Right forelimb (tissue), 1 donor: ENCODE data around the gene NUTM2F.
"Not testable (repeated sequence)": the region's sequence is repeated elsewhere in the genome, so short reads cannot be mapped to it uniquely, and the experiment has no call there.

Source experiments
- DNase-seq: peaks from one replicate; pipeline ENCODE4 v3.0.0-alpha.2; 2018

NUTM2F gene

DNA sequence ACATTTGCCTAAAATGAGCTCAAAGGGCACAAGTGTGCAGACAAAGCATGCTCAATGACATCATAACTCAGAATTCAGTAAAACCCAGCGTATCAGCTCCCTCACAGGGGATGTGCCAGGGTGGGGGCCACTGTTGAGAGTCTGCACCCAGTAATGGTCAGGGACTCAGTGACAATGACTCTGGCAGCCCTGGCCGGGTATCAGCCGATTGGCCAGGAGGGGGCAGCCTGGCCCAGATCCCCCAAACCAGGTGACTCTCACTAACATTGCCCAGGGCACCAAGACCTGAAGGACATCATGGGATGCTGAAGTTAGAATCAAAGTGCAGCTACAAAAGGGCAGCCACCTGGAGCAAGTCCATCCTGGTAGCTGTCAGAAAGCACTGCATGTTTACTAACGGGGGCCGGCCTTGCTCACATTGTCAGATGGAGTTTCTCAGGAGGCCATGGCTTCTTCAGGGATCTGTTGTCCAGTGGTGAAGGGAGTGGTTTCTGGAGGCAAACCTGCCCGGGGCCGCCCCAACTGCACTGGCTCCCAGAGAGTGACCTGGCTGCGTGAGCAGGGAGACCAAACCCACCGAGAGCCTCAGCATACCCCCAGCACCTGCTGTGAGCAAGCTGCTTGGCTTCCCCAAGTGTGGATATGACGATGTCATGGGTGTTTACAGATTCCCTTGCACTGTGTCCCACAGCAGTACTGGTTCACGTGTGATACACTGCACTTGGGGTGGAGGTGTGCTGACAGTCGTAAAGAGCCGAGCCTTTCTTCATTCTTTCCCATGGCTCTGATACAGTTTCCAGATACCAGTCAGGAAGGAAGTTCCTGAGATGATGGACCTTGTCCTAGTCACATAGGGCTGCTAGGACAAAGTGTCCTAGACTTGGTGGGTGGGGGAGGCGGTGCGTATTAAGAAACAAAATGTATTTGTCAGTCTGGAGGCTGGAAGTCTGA, 13.1 kb downstream of the NUTM2F start:
- DNase-seq = not testable (repeated sequence)

GRCh38 chr9:94303321-94303720, 25.1 kb downstream of the NUTM2F start:
- DNase-seq = no peak

DNA sequence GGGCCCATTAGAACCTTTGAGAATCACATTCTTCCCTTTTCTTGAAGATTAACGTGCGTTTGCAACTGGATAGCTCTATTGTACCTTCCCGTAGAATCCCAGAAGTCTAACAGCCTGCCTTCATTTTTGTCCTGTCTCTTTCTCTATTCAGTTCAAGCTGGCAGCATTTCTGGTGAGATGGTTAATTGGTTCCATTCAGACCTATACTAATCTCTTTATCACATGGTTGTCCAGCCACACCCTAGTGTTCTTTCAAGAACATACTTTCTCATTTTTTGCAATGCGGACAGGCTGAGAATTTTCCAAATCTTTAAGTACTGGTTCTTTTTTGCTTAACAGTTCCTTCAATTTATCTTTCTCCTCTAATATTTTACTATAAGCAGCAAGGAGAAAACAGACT, 26.0 kb downstream of the NUTM2F start:
- no peak for DNase-seq

- no peak for DNase-seq
These were observed 26.9 kb downstream of the NUTM2F start for GRCh38 chr9:94301583-94301982.

DNA sequence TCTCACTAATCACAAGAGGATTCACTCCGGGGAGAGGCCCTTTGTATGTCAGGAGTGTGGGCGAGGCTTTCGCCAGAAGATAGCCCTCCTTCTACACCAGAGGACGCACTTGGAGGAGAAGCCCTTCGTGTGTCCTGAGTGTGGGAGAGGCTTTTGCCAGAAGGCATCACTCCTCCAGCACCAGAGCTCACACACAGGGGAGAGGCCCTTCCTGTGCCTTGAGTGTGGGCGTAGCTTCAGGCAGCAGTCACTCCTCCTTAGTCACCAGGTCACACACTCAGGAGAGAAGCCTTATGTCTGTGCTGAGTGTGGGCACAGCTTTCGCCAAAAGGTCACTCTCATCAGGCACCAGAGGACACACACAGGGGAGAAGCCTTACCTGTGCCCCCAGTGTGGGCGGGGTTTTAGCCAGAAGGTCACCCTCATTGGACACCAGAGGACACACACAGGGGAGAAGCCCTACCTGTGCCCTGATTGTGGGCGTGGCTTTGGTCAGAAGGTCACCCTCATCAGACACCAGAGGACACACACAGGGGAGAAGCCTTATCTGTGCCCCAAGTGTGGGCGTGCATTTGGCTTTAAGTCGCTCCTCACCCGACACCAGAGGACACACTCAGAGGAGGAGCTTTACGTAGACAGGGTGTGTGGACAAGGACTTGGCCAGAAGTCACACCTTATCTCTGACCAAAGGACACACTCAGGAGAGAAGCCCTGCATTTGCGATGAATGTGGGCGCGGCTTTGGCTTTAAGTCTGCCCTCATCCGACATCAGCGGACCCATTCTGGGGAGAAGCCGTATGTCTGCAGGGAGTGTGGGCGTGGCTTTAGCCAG, 27.8 kb downstream of the NUTM2F start:
- DNase-seq = no peak

- DNase-seq = no peak
These were observed 29.4 kb downstream of the NUTM2F start for GRCh38 chr9:94298949-94299599.

GRCh38 chr9:94289691-94290090, 38.8 kb downstream of the NUTM2F start:
- no peak for DNase-seq

GRCh38 chr9:94287877-94288513, 40.4 kb downstream of the NUTM2F start:
- no peak for DNase-seq

- no peak for DNase-seq
These were observed 42.3 kb downstream of the NUTM2F start for GRCh38 chr9:94286116-94286515.

DNA sequence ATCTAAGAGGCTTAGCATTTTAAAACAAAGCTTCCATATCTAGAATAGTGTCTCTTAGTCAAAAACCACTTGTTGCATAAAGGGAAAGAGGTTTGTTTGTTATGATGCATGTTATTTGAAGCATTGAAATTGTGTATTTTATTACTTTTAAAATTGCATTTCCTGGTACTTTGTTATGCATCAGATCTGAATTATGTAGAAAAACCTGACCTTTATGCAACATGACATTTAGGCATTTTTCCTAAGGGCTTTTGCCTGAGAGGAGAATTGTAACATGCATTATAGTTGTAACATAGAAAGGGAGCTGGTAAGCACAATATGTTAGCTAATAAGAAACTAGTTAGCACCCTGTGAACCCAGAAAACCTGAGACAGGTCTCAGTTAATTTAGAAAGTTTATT, 47.3 kb downstream of the NUTM2F start:
- DNase-seq = no peak

DNA sequence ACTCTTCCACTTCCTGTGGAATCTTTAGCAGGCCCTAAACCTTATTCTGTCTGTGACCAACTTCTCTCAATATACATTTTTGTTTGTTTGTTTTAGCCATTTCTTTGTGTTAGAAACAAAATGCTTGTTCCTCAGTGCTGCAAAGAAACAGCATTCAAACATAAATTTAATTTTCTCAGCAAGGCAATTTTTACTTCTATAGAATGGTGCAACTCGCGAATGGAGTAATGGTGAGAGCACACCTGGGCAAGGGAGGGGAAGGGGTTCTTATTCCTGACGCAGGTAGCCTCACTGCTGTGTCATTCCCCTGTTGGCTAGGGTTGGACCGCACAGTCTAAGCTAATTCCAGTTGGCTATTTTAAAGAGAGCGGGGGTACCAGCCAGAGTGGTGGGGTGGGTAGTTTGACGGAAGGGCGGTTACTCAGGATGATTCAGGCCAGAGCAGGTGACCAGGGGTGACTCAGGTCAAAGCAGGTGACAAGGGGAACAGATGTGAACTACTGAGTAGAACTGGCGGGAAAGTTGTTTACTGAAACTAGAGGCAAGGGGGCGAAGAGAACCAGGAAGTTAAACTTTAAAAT, 47.9 kb downstream of the NUTM2F start:
- no peak for DNase-seq

DNA sequence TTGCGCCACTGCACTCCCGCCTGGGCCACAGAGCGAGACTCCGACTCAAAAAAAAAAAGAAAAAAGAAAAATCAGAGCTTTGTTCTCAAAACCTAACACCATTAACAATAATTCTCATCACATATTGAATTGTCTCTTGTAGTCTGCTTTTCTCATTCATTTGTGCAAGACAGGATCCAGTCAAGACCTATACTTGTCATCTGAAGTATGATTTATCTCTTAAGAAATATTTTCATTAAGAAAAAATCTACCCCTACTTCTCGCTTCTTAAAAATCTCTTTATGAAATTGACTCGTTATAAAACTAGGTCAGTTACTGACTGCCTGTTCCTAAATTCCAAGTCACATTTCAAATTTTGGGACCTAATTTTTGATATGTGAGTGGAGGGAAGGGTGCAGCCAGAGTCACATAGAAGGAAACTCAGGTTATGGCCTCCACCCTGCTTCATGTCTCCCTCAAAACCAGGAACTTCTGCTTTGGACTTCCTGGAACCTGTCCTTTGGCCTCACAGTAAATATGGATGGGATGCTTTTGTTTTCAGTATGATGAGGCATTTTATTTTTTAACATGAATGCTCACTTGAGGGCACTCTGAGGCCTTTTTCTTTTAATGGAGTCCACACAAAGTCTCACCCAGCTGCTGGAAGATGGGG, 50.4 kb downstream of the NUTM2F start:
- no peak for DNase-seq

DNA sequence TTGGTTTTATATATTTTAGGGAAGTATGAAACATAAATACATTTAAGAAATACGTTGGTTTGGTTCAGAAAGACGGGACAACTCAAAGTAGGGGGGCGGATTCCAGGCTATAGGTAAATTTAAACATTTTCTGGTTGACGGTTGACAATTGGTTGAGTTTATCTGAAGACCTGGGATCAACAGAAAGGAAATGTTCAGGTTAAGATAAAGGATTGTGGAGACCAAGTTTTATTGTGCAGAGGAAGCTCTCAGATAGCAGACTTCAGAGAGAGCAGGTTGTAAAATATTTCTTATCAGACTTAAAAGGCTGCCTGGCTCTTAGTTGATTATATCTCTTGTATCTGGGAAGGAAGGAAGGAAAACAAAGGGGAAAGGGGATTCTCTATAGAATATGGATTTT, 51.4 kb downstream of the NUTM2F start:
- not testable (repeated sequence) for DNase-seq

DNA sequence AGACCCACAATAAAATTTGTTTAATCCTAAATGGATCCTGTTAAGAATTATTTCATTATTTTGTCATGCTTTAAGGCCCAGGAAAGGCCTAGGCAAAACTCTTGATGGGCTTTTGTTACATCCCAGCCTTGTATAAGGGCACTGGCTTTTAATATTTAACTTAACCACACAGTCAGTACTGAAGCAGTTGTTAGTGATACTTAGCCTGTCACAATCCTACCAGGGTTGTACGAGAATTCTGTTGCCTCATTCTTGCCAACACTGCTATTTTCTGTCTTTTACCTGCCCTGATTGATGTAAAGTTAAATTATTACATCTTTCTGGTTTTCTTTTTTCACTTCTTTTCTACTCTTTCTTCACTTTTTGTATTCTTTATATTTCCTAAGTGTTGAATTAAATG, 58.4 kb downstream of the NUTM2F start:
- no peak for DNase-seq

DNA sequence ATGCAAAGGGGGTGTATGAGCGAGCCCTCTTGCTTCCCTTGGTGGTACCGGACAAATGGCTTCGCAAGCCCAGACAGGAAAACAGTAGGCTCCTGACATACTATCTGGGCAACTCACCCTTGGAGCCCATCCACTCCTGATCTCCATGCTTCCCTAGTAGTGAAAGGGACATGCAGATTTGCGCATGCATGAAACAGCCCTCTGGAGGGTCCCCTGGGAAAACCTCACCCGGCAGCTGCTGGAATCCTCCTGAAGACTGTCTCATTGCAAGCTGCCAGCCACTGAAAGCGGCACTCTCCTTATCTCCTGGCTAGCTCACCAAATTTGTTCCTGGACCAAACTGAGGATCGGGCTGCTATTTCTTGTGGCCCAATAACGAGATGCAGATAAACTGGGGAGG, 59.2 kb downstream of the NUTM2F start:
- DNase-seq = no peak
